GM12874 (cell line): ENCODE data around the gene ENDOD1.
A peak's percentile ranks its signal among the peaks of the same experiment; 100 is the strongest.

Source experiments
- CTCF ChIP-seq: IDR thresholded peaks from 2 replicates; pipeline ENCODE4 v1.5.1; 2011; ENCODE audit warnings: low read depth, mild to moderate bottlenecking, control low read depth, low read length, moderate library complexity; ENCODE audit not compliant: insufficient read depth

Gene ENDOD1

DNA sequence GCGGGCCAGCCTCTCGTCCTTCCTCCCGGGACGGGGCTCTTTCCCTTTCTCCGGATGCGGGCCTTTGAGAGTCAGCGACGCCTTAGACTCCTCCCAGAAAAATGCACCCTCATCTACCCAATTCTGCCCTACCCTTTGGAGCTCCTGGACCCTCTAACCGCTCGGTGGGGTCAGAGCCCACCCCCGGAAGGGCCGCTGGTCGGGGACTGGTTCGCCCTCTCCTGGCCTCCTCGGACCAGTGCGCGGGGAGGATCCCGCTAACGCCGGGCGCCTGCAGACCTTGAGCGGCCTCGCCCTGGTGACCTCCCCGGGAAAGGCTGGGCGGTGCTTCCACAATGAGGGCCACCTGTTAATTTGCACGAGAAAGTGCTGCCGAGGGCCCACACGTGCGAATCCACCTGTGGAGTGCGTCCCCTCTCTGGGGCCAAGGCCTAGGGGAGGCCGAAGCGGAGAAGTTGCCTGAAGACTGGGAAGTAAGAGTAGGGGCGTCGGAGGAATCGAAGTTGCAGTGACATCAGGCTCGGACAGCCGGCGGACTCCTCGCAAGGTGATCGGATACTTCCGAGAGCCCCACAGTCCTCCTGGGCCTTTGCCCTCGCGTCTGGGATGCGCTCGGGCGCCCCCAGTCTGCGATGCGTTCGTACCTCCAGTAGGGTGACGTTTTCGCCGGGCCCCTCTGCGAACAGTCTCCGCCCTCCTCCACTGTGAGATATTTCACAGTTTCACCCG is 61.5 kb downstream of the ENDOD1 start:
- TF ChIP-seq CTCF: peak; percentile 77

GRCh38 chr11:95152876-95153856 is 63.5 kb downstream of the ENDOD1 start:
- TF ChIP-seq CTCF: no peak

GRCh38 chr11:95153857-95154246 is 64.2 kb downstream of the ENDOD1 start:
- TF ChIP-seq CTCF: no peak

DNA sequence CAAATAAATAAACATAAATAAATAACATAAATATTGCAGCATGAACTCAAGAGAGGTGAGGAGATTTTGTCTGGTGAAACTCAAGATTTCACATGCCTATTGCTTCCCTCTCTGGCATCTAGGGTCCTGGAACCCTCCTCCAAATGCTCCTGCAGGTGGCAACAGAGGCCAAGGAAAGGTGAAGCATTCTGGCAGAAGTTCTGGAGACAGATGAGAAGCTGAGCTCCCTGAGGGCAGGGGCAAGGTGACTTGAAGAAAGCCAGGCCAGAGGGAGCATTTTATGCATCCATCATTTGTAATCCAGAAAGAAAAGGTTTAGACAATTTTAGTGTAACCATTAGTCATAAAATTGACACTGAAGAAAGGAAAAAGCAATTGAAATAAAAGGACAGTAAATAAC is 64.9 kb downstream of the ENDOD1 start:
- peak; percentile 69 for TF ChIP-seq CTCF

DNA sequence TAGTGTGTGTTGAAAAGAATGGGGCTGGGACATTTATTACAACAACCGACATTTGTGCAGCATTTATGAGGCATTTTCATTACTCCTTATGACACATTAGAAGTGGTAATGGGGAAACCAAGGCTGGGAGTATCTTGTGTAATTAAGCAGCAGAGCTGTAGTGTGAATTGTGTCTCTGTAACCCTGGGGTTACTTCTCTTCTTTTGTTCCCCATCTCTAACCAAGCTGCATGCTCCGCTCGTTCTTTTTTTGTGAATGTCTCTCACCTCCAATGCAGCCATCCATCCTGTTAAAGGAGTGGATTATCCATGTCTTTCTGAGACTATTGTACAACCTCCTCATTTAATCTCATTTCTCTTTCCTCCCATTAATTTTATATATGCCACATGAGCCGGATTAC is 65.7 kb downstream of the ENDOD1 start:
- TF ChIP-seq CTCF: no peak

GRCh38 chr11:95156133-95156721 is 66.6 kb downstream of the ENDOD1 start:
- no peak for TF ChIP-seq CTCF

- no peak for TF ChIP-seq CTCF
Observed at GRCh38 chr11:95156916-95157541, 67.4 kb downstream of the ENDOD1 start.
